ENCODE results near the gene TSHR.
"Not testable (repeated sequence)": the region's sequence is repeated elsewhere in the genome, so short reads cannot be mapped to it uniquely, and the experiment has no call there.

DNA sequence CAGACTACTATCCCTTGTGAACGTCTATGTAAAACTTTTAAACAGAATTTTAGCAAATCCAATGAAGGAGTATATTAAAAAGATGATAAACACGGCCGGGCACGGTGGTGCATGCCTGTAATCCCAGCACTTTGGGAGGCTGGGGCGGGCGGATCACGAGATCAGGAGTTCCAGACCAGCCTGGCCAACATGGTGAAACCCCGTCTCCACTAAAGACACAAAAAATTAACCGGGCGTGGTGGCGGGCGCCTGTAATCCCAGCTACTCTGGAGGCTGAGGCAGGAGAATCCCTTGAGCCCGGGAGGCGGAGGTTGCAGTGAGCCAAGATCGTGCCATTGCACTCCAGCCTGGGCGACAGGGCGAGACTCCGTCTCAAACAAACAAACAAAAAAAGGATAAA is 2.2 kb upstream of the TSHR start:
- TF ChIP-seq BACH2 (CRISPR knock-in tag; IDR thresholded peaks at IDR 0.05; ENCODE audit: borderline replicate concordance); OSR1 (CRISPR knock-in tag; IDR thresholded peaks at IDR 0.05); GLIS3 (CRISPR knock-in tag; IDR thresholded peaks at IDR 0.05): not testable (repeated sequence)
- TF ChIP-seq, protein P1, sequence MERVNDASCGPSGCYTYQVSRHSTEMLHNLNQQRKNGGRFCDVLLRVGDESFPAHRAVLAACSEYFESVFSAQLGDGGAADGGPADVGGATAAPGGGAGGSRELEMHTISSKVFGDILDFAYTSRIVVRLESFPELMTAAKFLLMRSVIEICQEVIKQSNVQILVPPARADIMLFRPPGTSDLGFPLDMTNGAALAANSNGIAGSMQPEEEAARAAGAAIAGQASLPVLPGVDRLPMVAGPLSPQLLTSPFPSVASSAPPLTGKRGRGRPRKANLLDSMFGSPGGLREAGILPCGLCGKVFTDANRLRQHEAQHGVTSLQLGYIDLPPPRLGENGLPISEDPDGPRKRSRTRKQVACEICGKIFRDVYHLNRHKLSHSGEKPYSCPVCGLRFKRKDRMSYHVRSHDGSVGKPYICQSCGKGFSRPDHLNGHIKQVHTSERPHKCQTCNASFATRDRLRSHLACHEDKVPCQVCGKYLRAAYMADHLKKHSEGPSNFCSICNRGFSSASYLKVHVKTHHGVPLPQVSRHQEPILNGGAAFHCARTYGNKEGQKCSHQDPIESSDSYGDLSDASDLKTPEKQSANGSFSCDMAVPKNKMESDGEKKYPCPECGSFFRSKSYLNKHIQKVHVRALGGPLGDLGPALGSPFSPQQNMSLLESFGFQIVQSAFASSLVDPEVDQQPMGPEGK (CRISPR knock-in tag; IDR thresholded peaks at IDR 0.05; ENCODE audit: borderline replicate concordance): not testable (repeated sequence)

Measured in SK-N-SH treated with all-trans-retinoic acid at 6 μM for 48 hours (cell line).